Stimulated activated CD8-positive, alpha-beta memory T cell treated with anti-CD3 and anti-CD28 coated beads, Interleukin-15, amount 100 ng/mL, for 24 hours (primary cell): ENCODE data around the gene SASH1.
"Not testable (repeated sequence)": the region's sequence is repeated elsewhere in the genome, so short reads cannot be mapped to it uniquely, and the experiment has no call there.

ENCODE experiments used
- DNase-seq: peaks from one replicate; pipeline ENCODE4 v3.0.0-alpha.2; 2020; ENCODE audit warnings: low read depth

Gene SASH1

DNA sequence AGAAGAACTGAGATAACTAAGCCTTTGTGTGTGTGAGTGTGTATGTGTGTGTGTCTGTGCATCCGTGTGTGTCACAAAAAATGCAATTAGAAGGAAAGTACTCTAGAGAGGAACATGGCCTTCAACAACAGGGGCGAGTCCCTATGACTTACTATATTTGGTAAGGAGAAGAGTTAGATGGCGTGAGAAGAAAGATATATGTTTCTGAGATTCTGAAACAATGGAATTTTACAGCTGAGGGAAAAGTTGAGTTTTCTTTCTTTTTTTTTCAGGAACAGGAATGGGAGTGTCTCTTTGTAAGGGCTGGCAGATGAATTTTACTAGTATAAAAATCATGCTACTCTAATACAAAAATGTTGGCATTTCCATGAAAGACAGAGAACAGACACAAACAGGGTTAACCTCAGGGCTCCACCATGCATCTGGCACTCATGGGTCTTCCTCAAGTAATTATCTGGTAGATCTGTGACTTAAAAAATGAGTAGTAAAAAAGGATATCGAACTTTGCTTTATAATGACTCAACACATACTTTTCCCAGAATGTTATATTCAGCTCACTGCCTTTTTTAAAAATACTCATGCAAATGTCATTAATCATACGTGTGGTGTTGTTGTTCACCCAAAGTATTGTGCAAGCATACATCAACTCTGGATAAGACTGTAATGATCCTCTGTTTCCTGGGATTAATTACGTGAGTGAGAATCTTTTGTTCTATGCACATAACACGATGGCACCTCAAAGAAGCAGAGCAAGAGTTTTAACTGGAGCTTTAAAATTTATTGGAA, 12.8 kb upstream of the SASH1 start:
- no peak for DNase-seq

DNA sequence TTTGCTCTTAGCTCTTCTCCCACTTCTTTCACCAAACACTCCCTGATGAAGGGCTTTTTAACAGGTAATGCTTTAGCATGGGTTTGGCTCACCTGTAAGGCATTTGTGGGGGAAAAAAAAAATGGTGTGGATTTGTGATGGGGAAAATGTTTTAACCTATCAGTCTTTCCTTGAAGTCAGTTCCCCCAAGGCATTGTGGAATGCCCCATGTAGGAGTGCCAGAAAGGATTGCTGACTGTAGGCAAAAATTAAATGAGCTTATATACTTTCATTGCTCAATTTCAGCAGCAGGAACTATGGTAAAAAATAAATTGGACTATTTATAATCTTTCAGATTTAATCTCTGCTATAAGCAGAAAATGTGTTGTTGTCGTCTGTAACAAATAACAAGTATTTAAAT, 10.6 kb upstream of the SASH1 start:
- no peak for DNase-seq

DNA sequence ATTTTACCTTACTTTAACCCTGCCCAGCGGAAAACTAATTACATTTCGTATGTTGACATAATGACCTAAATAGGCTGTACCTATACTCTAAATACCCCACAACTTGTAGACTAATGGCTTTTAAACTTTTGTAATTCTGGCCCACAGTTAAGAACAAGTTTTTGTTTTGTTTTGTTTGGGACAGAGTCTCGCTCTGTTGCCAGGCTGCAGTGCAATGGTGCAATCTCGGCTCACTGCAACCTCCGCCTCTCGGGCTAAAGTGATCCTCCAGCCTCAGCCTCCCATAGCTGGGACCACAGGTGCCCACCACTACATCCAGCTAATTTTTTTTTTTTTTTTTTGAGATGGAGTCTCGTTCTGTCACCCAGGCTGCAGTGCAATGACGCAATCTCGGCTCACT, 5.7 kb upstream of the SASH1 start:
- DNase-seq, result no peak

DNA sequence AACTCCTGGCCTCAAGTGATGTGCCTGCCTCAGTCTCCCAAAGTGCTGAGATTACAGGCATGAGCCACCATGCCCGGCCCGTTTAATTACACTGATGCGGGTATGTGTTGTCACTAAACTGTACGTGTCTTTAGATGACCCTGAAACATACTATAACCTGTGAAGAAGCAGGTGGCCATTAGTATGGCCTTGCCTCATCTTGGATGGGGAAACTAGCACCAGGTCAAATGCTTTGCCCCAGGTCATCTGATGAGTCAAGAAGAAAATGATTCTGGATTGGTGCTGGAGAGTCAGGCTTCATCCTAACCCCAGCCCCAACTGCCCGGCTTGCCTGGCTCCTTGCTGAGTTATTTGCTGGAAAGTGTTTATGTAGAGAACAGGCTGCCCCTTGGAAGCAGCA, 2.9 kb upstream of the SASH1 start:
- no peak for DNase-seq

DNA sequence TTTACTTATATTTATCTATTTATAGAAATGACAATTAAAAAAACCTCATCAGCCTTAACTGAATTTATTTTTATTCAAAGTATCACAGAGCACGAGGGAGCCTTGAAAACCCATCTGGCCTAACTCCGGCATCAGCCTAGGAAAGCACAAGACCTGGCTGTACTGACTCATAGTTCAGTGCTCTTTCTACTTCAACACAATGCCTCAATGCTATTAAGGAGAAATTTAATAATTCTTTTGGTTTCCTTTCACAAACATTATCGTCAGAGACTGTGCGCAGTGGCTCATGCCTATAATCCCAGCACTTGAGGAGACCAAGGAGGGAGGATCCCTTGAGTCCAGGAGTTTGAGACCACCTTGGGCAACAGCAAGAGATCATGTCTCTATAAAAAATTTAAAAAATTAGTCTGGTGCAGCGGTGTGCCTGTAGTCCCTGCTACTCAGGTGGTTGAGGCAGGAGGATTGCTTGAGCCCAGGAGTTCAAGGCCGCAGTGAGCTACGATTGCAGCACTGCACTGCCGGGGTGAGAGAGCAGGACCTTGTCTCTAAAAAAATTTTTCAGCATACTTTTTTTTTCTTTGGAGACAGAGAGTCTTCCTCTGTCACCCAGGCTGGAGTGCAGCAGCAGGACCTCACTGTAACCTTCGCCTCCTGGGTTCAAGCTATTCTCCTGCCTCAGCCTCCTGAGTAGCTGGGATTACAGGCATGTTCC, 1.9 kb upstream of the SASH1 start:
- no peak for DNase-seq

DNA sequence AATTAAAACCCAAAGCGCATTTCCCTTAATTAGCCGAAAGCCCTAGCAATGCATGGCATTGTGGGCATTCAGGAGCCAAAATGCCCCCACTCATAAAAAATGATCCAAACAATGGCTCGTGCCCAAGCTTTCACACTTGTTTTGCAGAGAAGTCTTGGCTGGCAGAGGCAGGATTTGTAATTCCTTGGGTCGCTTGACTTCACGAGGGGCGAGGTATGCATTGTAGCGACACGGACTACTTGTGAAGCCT, 613 bp upstream of the SASH1 start:
- no peak for DNase-seq

DNA sequence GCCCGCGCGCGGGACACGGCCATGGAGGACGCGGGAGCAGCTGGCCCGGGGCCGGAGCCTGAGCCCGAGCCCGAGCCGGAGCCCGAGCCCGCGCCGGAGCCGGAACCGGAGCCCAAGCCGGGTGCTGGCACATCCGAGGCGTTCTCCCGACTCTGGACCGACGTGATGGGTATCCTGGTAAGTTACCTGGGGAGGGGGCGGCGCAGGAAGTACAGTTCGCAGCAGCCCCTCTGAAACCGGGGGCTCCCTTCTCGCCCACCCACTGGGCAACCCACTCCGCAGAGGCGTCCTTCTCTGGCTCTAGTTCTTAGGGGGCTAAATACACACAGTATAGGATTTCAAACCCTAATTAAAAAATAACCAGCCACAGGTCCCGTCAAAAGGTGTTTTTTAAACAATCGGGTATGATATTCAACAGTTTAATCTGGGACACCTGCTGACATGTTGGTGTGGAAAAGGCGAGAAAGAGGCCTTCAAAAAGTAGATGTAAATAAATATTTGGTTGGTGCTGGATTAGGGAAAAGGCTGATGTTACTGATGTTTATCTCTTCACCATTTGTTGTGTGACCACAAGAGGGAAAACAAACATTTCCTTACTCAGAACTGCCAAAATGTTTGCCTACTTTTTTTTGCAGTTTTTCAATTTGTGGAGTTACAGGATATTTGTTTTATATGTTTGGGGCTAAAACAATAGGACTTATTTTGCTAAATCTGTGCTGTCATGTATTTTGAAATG, 577 bp downstream of the SASH1 start:
- no peak for DNase-seq

DNA sequence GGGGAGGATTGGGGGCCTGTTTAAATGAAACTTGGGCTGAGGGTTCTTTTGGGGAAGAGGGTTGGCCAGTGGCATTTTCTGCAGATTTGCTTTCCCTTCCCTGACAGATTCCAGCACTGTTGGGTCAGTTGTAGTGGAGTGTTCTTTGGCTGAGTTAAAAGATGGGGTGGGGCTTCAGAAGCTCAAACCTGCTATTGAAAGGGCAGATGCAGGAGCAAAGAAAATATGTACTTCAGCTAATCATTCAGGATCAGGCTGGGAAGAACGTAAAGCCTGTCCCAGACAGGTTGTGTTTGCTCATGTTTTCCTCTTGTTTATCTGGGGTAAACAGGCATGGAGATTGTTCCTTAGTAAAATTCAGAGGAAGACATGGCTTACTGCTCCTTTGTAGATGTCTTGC, 2.5 kb downstream of the SASH1 start:
- no peak for DNase-seq

DNA sequence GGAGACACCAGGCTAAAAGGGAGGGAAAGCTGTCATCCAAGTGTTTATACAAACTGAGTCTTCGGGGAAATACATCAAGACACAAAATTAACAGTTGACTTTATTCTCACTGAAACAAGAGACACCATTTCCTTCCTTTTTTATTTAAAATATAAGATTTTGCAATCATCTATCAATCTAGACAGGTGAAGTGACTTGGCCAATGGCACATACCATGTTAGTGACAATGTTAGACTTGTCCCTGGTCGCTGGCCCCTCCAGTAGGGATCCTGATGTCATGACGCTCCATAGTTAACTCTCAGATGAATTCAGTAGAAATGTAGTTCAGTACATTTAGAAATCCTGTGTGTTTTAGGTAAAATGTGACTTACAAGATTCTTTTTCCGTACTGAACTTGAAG, 2.9 kb downstream of the SASH1 start:
- no peak for DNase-seq

DNA sequence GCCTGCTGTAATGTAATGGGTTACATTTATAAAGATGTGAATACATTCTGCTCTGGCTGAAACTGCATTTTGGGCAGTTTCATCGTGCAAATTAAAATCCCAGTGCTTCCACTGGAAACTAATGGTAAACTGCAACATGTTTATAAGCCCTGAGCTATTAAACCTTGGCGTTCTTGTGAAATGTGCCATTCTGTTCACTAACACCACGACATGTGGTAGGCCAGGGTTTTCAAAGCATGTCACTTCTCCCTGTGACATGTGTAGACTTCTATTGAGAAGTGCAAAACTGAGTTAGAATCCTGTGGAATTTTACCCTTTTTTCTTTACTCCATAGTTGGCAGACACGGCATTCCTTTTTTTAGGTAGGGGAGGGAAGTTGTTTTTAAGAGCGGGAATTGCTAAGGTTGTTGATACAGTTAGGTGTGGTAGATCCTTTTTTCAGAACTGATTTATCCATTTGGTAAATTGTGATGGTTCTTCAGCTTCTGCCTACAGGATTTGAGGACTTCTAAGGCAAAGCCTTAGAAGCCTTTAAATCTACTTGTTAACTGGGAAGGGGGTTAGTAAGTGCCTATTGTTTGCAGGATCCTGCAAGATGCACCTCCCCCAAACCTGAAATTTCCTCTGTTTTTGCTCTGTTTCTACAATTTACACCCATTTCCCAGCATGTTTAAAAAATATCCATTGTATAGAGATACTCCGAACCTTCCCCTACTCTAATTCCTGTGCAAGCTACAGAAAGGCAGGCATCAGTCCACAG, 4.2 kb downstream of the SASH1 start:
- DNase-seq, result no peak

DNA sequence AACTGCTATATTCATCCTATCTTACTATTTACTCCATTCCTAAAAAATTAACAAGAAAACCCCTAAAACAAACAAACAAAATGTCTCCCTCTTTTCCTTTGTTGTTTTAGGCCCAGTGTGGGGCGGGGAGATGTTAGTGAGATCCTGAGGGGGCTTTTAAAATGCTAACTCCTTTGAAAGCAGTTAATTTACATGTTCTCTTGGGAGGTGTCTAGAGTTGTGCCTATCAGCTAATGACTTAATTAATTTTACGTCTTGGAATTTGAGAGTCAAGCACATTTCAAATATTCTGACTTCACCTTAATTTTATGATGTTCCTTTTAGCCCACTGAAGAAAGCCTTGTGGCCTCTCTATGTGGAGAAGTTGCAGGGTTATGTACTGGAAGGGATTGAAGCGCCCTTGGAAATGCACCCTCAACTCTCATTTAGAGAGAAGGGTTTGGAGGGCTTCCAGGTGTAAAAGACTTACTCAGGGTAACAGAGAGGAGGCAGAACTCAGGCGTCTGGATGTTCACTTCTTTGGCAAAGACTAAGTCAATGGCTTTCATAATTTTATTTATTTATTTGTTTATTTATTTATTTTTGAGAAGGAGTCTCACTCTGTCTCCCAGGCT, 4.9 kb downstream of the SASH1 start:
- no peak for DNase-seq

DNA sequence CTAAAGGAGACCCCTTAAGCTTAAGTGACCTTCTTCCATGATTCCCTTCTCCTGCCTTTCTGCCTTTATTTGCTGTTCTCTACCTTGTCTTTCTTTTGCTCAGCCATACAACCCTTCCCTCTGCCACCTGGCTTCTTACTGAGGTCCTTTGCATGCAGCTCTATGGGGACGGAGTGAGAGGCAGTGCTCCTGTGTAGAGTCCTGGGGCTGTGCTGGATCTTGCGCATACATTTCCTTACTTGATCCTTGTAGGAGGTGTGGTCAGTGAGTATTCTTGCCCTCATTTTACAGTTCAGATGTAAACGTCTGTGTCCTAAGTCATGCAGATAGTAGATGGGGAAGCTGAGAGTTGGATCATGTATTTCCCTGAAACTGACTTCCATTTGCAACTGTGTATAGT, 5.7 kb downstream of the SASH1 start:
- no peak for DNase-seq

DNA sequence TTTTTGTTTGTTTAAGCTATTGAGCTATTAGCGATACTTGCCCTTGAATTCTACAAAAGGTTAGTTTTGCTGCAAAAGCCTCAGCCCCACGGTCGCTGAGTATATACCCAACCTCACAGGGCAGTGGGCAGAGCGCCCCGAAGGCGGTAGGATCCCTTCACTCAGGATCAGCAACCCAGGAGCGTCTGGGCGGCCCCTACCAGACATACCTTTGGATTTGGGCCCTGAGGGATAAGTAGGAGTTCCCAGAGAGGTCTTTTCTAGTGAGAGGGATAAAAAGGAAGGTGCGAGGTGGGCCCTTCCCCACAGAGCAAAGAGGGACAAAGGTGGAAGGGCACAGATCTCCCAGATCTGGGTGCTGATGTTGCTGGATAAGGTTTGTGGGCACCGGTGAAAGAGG, 6.1 kb downstream of the SASH1 start:
- DNase-seq, result no peak

DNA sequence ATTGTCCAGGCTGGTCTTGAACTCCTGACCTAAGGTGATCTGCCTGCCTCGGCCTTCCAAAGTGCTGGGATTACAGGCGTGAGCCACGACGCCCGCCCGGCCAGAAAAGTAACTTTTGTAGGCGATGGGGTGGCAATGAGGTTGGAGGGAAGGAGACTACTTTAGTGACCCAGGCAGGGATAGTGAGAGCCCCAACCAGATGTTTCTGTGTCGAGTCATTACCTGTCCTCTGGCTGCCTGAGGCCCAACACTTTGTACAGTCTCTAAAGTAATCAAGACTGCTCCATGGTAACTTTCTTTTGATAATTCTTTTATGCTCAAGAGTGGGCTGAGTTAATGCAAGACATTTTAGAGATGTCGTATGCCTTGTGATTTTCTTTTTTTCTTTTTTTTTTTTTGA, 6.8 kb downstream of the SASH1 start:
- DNase-seq, result no peak

DNA sequence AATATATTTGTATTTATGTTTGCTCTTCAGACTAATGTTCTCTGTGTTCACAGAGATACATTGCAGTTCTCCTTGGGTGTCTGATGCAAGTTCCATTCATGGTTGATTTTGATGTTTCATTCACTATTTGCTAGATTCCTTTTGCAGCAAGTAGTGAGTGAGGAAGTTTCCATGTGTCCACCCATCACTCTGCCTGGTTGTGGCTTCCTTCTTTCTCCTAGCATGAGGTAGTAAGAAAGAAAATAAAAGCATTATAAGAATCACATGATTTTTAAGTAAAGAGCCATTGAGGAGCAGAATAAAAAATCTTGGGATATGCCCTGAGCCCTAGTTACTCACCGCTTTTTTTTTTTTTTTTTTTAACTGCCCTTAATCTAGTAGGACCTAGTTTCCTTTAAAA, 8.7 kb downstream of the SASH1 start:
- no peak for DNase-seq

DNA sequence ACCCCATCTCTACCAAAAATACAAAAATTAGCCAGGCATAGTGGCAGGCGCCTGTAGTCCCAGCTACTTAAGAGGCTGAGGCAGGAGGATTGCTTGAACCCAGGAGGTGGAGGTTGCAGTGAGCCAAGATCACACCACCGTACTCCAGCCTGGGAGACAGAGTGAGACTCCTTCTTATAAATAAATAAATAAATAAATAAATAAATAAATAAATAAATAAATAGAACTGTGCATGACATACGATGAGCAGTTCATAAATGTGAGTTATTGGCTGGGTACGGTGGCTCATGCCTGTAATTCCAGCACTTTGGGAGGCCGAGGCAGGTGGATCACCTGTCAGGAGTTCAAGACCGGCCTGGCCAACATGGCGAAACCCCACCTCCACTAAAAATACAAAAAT, 9.8 kb downstream of the SASH1 start:
- not testable (repeated sequence) for DNase-seq

DNA sequence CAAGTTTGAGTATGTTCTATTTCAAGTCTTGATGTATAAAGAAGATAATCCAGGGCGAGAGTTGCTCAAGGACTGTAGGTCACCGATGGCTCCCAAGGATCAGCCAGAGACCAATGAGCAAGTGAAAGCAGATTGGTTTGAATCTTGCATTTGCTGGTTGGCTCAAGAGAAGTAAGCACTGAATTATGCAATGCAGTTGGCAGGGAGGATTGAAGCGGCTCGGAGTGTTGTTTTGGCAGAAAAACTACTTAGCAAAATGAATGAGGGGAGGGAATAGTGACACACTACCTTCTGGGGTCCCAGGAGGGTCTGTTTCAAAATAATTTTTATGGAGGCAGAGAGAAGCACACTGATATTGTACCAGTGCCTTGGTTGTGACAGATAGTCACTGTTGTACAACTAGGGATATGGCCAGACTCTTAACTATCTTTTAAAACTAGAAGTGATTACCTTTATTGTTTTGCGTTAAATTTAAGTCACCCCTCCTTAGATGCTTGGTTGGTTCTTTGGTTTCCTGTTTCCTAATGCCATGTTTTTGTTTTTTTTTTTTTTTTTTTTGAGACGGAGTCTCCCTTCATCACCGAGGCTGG, 15.7 kb downstream of the SASH1 start:
- DNase-seq, result no peak

DNA sequence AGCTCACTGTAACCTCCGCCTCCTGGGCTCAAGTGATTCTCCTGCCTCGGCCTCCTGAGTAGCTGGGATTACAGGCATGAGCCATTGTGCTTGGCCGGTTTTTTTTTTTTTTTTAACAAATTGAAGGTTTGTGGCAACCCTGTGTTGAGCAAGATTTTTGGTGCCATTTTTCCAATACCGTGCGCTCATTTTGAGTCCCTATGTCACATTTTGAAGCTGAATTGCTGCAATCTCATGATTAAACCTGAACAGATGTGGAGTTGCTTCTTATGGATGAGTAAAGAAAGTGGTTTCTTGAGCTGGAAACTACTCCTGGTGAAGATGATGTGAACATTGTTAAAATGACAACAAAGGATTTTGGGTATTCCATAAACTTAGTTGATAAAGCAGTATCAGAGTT, 16.6 kb downstream of the SASH1 start:
- DNase-seq, result no peak

DNA sequence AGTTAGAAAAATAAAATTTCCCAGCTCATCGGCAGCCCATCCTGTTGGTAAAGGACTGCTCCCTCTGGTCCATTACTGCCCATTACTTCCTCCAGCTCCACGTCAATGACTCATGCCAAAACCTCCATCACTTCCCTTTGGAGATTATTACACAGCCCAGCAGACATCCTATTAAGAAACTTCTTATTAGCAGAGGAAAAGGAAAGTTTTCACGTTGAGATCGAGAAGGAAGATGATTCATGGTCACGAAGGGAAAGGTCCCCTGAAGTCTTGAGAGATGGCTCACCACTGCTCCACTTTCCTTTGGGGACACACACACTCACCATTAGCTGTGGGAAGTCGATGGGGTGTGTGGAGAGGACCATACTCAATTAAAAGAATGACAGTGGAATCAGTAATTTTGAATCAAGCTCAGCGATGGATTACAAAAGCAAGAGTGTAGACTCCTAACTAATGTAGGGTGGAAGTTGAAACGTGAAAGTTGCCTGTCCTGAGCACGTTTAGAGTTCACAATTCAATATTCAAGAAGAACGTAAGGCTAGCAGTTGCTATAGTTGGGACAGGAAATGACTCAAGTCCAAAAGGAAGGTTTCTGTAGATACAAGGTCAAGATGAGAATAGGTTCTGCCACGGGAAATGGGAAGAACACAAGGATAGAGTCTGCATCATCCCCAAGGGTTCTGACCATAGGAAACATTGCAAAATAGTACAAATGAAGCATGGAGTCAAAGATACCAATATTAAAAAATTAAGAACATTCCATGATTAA, 21.6 kb downstream of the SASH1 start:
- no peak for DNase-seq

DNA sequence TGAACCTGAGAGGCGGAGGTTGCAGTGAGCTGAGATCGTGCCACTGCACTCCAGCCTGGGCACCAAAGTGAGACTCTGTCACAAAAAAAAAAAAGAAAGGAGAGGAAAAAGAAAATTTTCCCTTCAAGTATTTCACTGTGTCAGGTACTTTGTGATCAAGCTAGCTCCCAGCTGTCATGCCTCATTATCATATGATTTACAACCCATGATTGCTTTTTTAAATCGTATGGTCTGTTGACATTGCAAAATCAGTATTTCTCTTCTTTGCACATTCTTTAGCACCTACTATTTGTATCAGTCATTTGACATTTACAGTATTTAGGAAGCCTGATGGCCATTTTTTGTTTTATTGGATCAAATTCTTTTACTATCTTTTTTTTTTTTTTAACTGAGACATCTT, 22.4 kb downstream of the SASH1 start:
- DNase-seq, result no peak

DNA sequence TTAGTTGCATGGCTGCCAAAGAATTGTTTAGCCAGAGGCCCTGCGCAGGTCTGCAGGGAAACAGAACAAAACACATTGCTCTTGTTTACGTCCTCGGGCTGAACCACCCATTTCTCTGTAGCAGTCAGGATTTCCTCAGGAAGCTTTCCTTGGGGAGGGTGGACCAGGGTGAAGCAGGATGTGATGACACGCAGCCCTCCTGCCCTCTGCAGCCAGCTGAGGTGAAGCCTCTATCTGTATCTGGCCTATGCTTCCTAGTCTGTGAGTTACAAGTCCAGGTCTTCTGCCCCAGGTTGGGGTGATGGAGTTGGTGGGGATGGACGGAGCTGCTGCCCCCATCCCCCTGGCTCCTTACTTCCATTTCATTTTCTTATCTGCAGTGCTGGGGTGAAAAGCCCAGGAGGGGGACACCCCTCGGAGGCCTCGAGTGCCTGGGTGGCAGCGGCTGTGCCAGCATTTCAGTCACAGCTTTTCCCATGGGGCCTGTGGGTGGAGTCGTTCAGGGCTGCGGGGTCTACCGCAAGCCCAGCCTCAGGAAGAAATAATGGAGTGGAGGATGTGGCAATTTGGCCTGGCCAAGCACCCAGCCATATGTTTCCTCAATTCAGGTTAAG, 24.9 kb downstream of the SASH1 start:
- DNase-seq, result no peak
